Endothelial cell of umbilical vein (primary cell): ENCODE results near the gene RNF125. TPM values are rescaled to one million over a fixed set of nuclear protein-coding genes. Genes with fewer than 3 reads are reported as not detected.

Experiments used
- BruUV-seq: library from RNA; stranded (reverse); fragments of 400-500 nt; replicated peaks from 2 replicates; lab custom pipeline; 2021; lab: Mats Ljungman, UMichigan
- CTCF ChIA-PET: fragments of 300-600, 350-600 bp; sonication (Branson Sonifier 250); formaldehyde crosslinking; loops from one replicate; lab custom pipeline; 2021; ENCODE audit warnings: antibody characterized with exemption, inconsistent platforms; lab: Charles Lee
- POLR2A ChIA-PET: fragments of 300-600, 350-600 bp; sonication (Branson Sonifier 250); formaldehyde crosslinking; loops from one replicate; lab custom pipeline; 2021; ENCODE audit warnings: antibody characterized with exemption, inconsistent platforms; lab: Charles Lee
- DNase-seq: peaks from one replicate; pipeline ENCODE4 v3.0.0-alpha.2; 2011; ENCODE audit warnings: low read depth, low spot score
- FAIRE-seq: peaks from 2 replicates; lab custom pipeline; 2011; peaks lifted over from hg19 to GRCh38; lab: Jason Lieb, UNC
- H2AFZ ChIP-seq: 2 replicates; pipeline ENCODE4 v1.6.0; 2012; ENCODE audit warnings: low read depth, low read length, control low read depth, inconsistent platforms
- H3K27ac ChIP-seq: 2 replicates; pipeline ENCODE4 v1.5.1; 2011; ENCODE audit warnings: low read depth, mild to moderate bottlenecking, control low read depth, low read length, moderate library complexity; ENCODE audit not compliant: insufficient read depth
- H3K27me3 ChIP-seq, 2 experiments: 2 replicates each; pipeline versions ENCODE4 v1.6.0 to v1.6.1; 2011; ENCODE audit warnings: low read length in 2 of 2, mixed read lengths in 1 of 2; ENCODE audit not compliant: control insufficient read depth in 2 of 2, insufficient read depth in 2 of 2
- H3K36me3 ChIP-seq, 2 experiments: 2 replicates in 1 of 2; 3 replicates in 1 of 2; pipeline ENCODE4 v1.5.1; 2011; ENCODE audit warnings: low read length in 2 of 2, mild to moderate bottlenecking in 1 of 2, moderate library complexity in 1 of 2; ENCODE audit not compliant: control insufficient read depth in 2 of 2, insufficient read depth in 2 of 2; ENCODE audit errors: extremely low read depth in 1 of 2
- H3K4me1 ChIP-seq: 3 replicates; pipeline ENCODE4 v1.5.1; 2011; ENCODE audit warnings: mild to moderate bottlenecking, low read length; ENCODE audit not compliant: control insufficient read depth, insufficient read depth; ENCODE audit errors: extremely low read depth
- H3K4me2 ChIP-seq: 2 replicates; pipeline ENCODE4 v1.6.1; 2011; ENCODE audit warnings: low read length, control low read depth, mixed read lengths; ENCODE audit not compliant: insufficient read depth
- H3K4me3 ChIP-seq, 3 experiments: fragments of 200-600 bp in 1 of 3; sonication (generic), shearing (Covaris generic) in 1 of 3; replicated peaks in 1 of 3; 2 replicates each; pipeline ENCODE4 v1.5.1; 2011 to 2016; ENCODE audit warnings: control low read depth in 3 of 3, low read length in 3 of 3, mild to moderate bottlenecking in 2 of 3, inconsistent platforms in 1 of 3, low read depth in 1 of 3, moderate library complexity in 1 of 3; ENCODE audit not compliant: insufficient read depth in 1 of 3
- H3K79me2 ChIP-seq: 2 replicates; pipeline ENCODE4 v1.6.0; 2012; ENCODE audit warnings: low read length, inconsistent platforms; ENCODE audit not compliant: control insufficient read depth, insufficient read depth
- H3K9ac ChIP-seq: replicated peaks from 2 replicates; pipeline ENCODE3; 2011; ENCODE audit warnings: low read length, control low read depth; ENCODE audit not compliant: insufficient read depth; ENCODE audit errors: extremely low read depth
- H3K9me1 ChIP-seq: replicated peaks from 3 replicates; pipeline ENCODE4 v1.6.0; 2011; ENCODE audit warnings: mild to moderate bottlenecking, low read length; ENCODE audit not compliant: control insufficient read depth, insufficient read depth; ENCODE audit errors: extremely low read depth
- H3K9me3 ChIP-seq: replicated peaks from 2 replicates; pipeline ENCODE4 v1.5.1; 2012; ENCODE audit warnings: low read length, inconsistent platforms; ENCODE audit not compliant: control insufficient read depth, insufficient read depth
- H4K20me1 ChIP-seq: replicated peaks from 2 replicates; pipeline ENCODE3; 2011; ENCODE audit warnings: mild to moderate bottlenecking, low read length; ENCODE audit not compliant: control insufficient read depth, insufficient read depth; ENCODE audit errors: extremely low read depth
- CTCF ChIP-seq, 2 donors: IDR thresholded peaks; 1 replicate in 1 of 2; 2 replicates in 1 of 2; pipeline ENCODE4 v1.5.1; 2011; ENCODE audit warnings: low read length in 2 of 2, mild to moderate bottlenecking in 2 of 2, moderate library complexity in 2 of 2, control low read depth in 1 of 2, inconsistent platforms in 1 of 2, low read depth in 1 of 2; ENCODE audit not compliant: insufficient read depth in 1 of 2; ENCODE audit errors: extremely low read depth in 1 of 2
- EZH2 ChIP-seq: IDR thresholded peaks from 2 replicates; pipeline ENCODE4 v1.6.1; 2012; ENCODE audit warnings: borderline replicate concordance, low read depth, mild to moderate bottlenecking, moderate library complexity, low read length, inconsistent platforms; ENCODE audit not compliant: severe bottlenecking
- GATA2 ChIP-seq: IDR thresholded peaks from 2 replicates; pipeline ENCODE4 v1.7.0; 2011; ENCODE audit warnings: low read depth, mild to moderate bottlenecking, moderate library complexity, mixed read lengths, low read length; ENCODE audit not compliant: insufficient read length, insufficient read depth
- JUN ChIP-seq: IDR thresholded peaks from 2 replicates; pipeline ENCODE4 v1.6.1; 2011; ENCODE audit warnings: borderline replicate concordance, low read depth; ENCODE audit not compliant: insufficient read length, insufficient read depth
- POLR2AphosphoS5 ChIP-seq: IDR thresholded peaks from 2 replicates; pipeline ENCODE4 v1.6.1; 2012; ENCODE audit warnings: low read depth, mild to moderate bottlenecking, control low read depth, low read length, moderate library complexity; ENCODE audit not compliant: insufficient read depth
- dilution Hi-C: fragments of 300-500 bp; cut with MboI; formaldehyde crosslinking; loops from one replicate; pipeline ENCODE4 v1.15.0; 2019; ENCODE audit warnings: low sequenced_read_pairs; ENCODE audit not compliant: extremely low pct_ligation_motif_present
- intact Hi-C: fragments of 100-400 bp; cut with micrococcal nuclease; formaldehyde crosslinking; loops from one replicate; pipeline ENCODE4 v1.10.0; 2022
- polyA plus RNA-seq, 4 experiments: library from polyadenylated mRNA; depleted of rRNA in 3 of 4; stranded (reverse) in 3 of 4; unstranded in 1 of 4; fragments of >200 nt; gene quantifications; 2 replicates each; pipeline versions ENCODE4 v1.2.1 to v1.2.3, GENCODE V29; 2011 to 2012; ENCODE audit warnings: missing spikeins in 1 of 4
- total RNA-seq: library from RNA; stranded (reverse); gene quantifications from 2 replicates; pipeline ENCODE4 v1.2.3, GENCODE V29; 2021

RNF125 gene
- total and polyA plus RNA-seq, 2 donors (not counting 3 experiments of a cell fraction or from before 2014, with no cell fraction given) = 0.73 to 1.3 TPM

- peak overlapping the region; percentile 88 for H3K27ac ChIP-seq
- peaks cover 12% of the 10 kb centered on the region for H3K4me1 ChIP-seq
- ChIA-PET CTCF (interaction anchor here (0.7 to 1.5 kb wide), 5 partner anchors 15 to 456 kb away, joined by 3 to 4 read pairs (median 3); partner anchors contain the start of gene GAREM1), POLR2A (no interaction called here)
- H3K9ac ChIP-seq = peak overlapping the region; percentile 97
- intact Hi-C loops (loop anchor here (2.0 to 5.0 kb wide), 2 partner anchors 378 to 411 kb away; partner anchors contain the start of genes B4GALT6 and GAREM1), dilution Hi-C loops (no loop called here)
- H4K20me1 ChIP-seq = peaks cover 5% of the 10 kb centered on the region
- DNase-seq (peak; percentile 59), FAIRE-seq (peak; percentile 74)
- H3K9me3 ChIP-seq = no peaks in the 10 kb centered on the region
- peaks cover 56% of the 10 kb centered on the region for H3K79me2 ChIP-seq
- TF ChIP-seq CTCF (IDR thresholded peaks at IDR 0.05; ENCODE audit: extremely low read depth in 1 of 2, insufficient read depth in 1 of 2, low read depth in 1 of 2, low read length in 2 of 2) (no peak), GATA2 (no peak), POLR2AphosphoS5 (no peak), EZH2 (no peak)
- H3K36me3 ChIP-seq = no peaks in the 10 kb centered on the region
- no peaks in the 10 kb centered on the region for H3K9me1 ChIP-seq
- no peaks in the 10 kb centered on the region for H3K27me3 ChIP-seq
- peak overlapping the region; percentile 95 for H3K4me2 ChIP-seq
- BruUV-seq = no TSS peak
- H3K4me3 ChIP-seq = peak overlapping the region; percentile 30 to 88 (median 81)
- peak overlapping the region; percentile 95 for H2AFZ ChIP-seq
Observed at GRCh38 chr18:32093102-32093511, 74.5 kb downstream of the RNF125 start.

- Histone ChIP-seq H2AFZ (peak overlapping the region; percentile 1), H3K9me1 (no peaks in the 10 kb centered on the region), H3K27me3 (no peaks in the 10 kb centered on the region), H3K4me1 (peaks cover 12% of the 10 kb centered on the region), H3K4me3 (peak overlapping the region; percentile 30 to 88 (median 81)), H3K9me3 (no peaks in the 10 kb centered on the region), H3K36me3 (no peaks in the 10 kb centered on the region), H3K4me2 (peak overlapping the region; percentile 95), H3K79me2 (peaks cover 58% of the 10 kb centered on the region), H4K20me1 (peaks cover 5% of the 10 kb centered on the region), H3K9ac (peak overlapping the region; percentile 97), H3K27ac (peak overlapping the region; percentile 88)
- FAIRE-seq = no peak
- POLR2A ChIA-PET = no interaction called here
- CTCF ChIA-PET = interaction anchor here (0.7 to 1.5 kb wide), 2 partner anchors 116 to 377 kb away, joined by 3 read pairs; partner anchors contain the start of gene GAREM1
- dilution Hi-C loops (no loop called here), intact Hi-C loops (loop anchor here (2.0 to 5.0 kb wide), 2 partner anchors 377 to 411 kb away; partner anchors contain the start of genes B4GALT6 and GAREM1)
- no TSS peak for BruUV-seq
- no peak for DNase-seq
- TF ChIP-seq POLR2AphosphoS5 = no peak
- no peak for TF ChIP-seq JUN
- TF ChIP-seq GATA2 = no peak
Observed at GRCh38 chr18:32093523-32093922, 74.9 kb downstream of the RNF125 start.
